HG03103 (cell line): ENCODE data around the gene NCAPG2.
A peak's percentile ranks its signal among the peaks of the same experiment; 100 is the strongest.
"Not testable (repeated sequence)": the region's sequence is repeated elsewhere in the genome, so short reads cannot be mapped to it uniquely, and the experiment has no call there.

Experiments used
- ATAC-seq: cut with Tn5 transposase; IDR thresholded peaks from one replicate; pipeline ENCODE4 v1.9.1; 2021; ENCODE audit warnings: low read depth; ENCODE audit not compliant: unreplicated experiment

Gene NCAPG2

GRCh38 chr7:158646766-158647474 is 57.7 kb downstream of the NCAPG2 start:
- peak; percentile 58 for ATAC-seq

GRCh38 chr7:158645842-158646241 is 58.8 kb downstream of the NCAPG2 start:
- no peak for ATAC-seq

DNA sequence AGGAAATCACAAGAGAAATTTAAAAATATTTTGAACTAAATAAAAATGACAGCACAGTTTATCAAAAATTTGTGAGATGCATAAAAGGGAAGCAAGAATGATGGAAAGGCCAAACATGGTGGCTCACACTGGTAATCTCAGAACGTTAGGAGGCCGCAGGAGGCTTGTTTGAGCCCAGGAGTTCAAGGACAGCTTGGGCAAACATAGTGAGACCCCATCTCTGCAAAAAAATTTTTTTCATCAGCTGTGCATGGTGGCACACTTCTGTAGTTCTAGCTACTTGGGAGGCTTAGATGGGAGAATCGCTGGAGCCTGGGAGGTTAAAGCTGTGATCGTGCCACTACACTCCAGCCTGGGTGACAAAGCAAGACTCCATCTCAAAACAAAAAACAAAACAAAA is 62.5 kb downstream of the NCAPG2 start:
- no peak for ATAC-seq

GRCh38 chr7:158638001-158638400 is 66.6 kb downstream of the NCAPG2 start:
- ATAC-seq = no peak

GRCh38 chr7:158633055-158633956 is 71.3 kb downstream of the NCAPG2 start:
- ATAC-seq = peak; percentile 71

DNA sequence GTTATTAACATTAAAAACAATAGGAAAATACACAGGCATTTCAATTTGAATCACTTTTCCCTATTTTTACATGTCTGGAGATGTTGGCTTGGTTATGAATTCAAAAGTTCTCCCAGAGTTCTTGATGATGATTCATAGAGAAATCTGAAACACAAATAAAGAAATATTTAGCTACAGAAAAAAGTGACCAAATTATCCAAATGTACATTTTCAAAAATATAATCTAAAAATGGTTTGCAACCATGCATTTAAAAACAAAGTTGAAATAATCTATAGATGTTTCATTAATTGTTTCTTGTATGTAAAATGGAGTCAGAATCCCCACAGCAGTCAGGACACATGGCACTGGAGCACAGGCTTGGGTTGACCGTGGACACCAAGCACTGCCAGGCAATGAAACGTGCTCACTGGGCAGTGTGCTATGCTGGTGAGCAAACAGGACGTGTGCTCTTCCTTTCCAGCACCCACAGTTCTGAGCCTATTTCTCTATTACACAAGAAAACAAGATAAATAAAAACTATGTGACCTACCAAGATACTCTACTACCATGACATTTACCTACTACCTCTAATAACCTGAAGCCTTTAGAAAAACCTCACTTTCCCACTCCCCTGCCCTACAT is 72.9 kb downstream of the NCAPG2 start:
- ATAC-seq = no peak

- ATAC-seq = not testable (repeated sequence)
Measured at GRCh38 chr7:158626289-158626688, 78.3 kb downstream of the NCAPG2 start.

DNA sequence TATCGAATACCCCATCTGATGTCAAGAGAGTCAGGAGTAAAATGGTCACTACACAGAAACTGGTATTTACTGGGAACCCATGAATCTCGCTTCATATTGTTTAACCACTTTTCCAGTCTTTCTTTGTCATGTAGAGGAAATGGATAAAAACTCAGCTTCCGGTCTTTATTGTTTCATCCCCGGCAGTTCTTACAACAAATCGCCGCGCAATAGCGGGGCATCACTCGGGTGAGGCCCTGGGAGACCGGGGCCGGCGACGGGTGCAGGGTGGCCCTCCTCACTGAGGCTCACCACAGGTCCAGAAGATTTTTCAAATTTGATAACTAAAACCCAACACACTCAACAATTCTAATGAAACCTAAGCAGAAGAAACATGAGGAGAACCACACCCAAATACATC is 81.4 kb downstream of the NCAPG2 start:
- ATAC-seq = no peak

GRCh38 chr7:158620839-158621441 is 83.7 kb downstream of the NCAPG2 start:
- ATAC-seq = no peak

- no peak for ATAC-seq
Measured at GRCh38 chr7:158620418-158620817, 84.2 kb downstream of the NCAPG2 start.

DNA sequence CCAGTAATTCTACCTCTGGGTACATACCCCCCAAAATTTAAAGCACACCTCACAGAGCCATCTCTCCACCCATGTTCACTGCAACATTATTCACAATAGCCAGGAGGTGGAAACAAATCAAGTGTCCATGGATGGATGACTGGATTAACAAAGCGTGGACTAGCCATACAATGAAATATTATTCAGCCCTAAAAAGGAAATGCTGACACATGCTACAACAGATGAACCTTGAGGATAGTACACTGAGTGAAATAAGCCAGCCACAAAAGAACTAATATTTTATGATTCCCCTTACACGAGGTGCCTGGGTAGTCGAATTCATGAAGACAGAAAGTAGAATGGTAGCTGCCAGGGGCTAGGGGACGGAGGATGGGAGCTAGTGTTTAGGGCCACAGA is 85.9 kb downstream of the NCAPG2 start:
- ATAC-seq = no peak

- no peak for ATAC-seq
Measured at GRCh38 chr7:158617737-158618128, 86.9 kb downstream of the NCAPG2 start.

DNA sequence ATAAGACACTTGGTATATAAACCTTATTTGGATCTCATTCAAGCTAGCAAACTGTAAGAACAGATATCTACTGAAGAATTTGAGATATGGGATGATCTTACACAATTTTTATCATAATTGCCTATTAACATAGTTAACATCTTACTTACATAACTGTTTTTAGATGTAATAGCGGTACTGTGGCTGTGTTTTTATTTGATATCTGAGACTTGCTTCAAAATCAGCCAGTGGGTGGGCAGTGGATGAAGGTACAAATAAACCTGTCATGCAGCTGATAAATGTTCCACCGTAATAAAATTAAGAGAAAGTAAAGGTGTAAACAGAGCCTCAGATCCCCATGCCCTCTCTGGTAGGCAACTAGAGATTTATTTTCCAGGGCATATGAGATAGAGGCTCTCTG is 88.6 kb downstream of the NCAPG2 start:
- no peak for ATAC-seq

DNA sequence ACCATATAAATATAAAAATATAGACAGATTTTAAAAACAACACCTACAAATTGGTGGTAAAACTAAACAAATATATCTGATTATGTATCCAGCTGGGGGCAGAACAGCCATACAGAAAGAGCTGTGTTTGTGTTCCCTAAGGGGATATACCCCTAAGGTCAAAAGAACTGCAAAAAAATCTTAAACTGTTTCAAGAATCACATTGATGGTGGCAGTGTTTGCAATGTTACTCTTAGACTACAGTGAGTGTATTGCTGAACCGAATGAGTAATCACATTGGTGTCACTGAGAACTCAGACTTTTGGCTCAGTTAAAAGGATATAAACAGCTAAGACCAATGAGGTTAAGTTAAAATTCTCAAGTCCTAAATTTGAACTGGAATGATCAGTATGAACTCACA is 89.9 kb downstream of the NCAPG2 start:
- no peak for ATAC-seq

DNA sequence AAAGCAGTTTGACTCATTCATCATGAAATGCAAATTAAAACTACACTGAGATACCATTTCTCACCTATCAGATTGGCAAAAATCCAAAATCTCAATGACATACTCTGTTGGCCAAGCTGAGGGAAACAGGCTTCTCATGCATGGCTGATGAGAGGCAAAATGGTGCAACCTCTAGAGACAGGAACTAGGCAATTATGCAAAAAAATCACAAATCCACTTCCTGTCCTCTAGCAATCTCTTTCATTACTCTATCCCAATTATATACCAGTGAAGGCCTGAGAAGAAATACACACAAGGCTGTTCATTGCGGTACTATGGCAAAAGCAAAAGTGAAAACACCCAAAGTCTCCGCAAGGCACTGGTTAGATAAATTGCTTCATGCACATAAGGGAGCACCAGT is 91.1 kb downstream of the NCAPG2 start:
- ATAC-seq = peak; percentile 95

DNA sequence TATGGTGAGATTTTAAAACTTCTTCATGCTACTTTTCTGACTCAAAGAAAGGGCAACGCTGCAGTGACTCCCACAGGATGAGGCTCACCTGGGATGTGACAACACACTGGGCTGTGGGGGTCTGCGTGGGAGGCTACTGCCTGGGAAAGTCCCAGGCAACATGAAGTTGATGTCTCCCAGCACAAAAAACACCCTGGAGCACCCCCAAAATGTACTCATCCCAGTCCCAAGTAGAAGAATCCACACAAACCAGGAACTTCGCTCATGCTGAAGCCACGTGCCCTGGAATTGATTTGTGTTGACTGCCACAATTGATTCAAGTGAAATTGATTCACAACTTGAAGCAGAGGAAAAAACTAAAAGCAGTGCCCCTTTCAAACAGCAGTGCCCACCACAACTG is 92.1 kb downstream of the NCAPG2 start:
- no peak for ATAC-seq

DNA sequence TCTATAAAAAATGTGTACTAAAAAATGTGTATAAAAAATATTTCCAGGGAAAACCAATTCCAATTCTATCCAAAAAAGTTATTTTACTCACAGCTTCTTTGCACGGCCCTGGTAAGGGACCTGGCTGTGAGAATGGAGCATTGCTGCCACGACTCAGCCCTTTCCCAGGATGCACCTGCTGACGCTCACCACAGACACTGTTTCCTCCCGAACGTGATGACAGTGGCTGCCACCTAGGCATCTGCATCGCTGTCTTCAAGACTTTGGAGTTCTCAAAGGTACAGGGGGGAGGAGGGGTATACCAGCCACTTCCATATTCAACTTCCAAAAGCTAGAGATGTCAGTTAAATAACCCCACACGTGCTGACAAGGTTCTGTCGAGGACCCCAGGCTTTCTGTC is 93.1 kb downstream of the NCAPG2 start:
- ATAC-seq = no peak

- ATAC-seq = no peak
Measured at GRCh38 chr7:158609313-158609974, 95.2 kb downstream of the NCAPG2 start.

GRCh38 chr7:158607563-158607962 is 97.0 kb downstream of the NCAPG2 start:
- no peak for ATAC-seq

GRCh38 chr7:158606671-158607424 is 97.8 kb downstream of the NCAPG2 start:
- no peak for ATAC-seq
